ENCODE measurements around the gene CCDC184.

GRCh38 chr12:48193623-48194022 lies 10.2 kb downstream of the CCDC184 start:
- TF ChIP-seq CTCF (conservative IDR thresholded peaks at IDR 0.05; ENCODE audit: low read depth, low read length): no peak
- TF ChIP-seq EZH2 (IDR thresholded peaks at IDR 0.05; ENCODE audit: borderline replicate concordance, low read depth, low read length, poor library complexity, severe bottlenecking): no peak
